ENCODE results near the gene SVOP. TPM values are rescaled to one million over a fixed set of nuclear protein-coding genes. Genes with fewer than 3 reads are reported as not detected.

The SVOP gene
- total and polyA plus RNA-seq, 11 donors: 0.14 to 5.3 (median 2.2) TPM

GRCh38 chr12:108977360-108977759, 43.5 kb downstream of the SVOP start:
- DNase-seq (peak in 1 of 5 donors; percentile 58), ATAC-seq (peak in 3 of 4 donors; percentile 42 to 70 (median 53))
- Histone ChIP-seq H3K27ac (peak overlapping the region in 2 of 12 donors; percentile 19 to 20), H3K4me3 (no peak overlapping the region), H3K36me3 (no peaks in the 10 kb centered on the region), H3K27me3 (no peaks in the 10 kb centered on the region), H3K9me3 (no peaks in the 10 kb centered on the region), H3K4me1 (peaks cover 0 to 7% (median 0%) of the 10 kb centered on the region in 12 donors)
- WGBS, 4 donors: 23 to 46% (median 37%) methylated on average over 4 of the region's 4 CpGs
- TF ChIP-seq POLR2A (IDR thresholded peaks at IDR 0.05): no peak
- TF ChIP-seq, protein P1, sequence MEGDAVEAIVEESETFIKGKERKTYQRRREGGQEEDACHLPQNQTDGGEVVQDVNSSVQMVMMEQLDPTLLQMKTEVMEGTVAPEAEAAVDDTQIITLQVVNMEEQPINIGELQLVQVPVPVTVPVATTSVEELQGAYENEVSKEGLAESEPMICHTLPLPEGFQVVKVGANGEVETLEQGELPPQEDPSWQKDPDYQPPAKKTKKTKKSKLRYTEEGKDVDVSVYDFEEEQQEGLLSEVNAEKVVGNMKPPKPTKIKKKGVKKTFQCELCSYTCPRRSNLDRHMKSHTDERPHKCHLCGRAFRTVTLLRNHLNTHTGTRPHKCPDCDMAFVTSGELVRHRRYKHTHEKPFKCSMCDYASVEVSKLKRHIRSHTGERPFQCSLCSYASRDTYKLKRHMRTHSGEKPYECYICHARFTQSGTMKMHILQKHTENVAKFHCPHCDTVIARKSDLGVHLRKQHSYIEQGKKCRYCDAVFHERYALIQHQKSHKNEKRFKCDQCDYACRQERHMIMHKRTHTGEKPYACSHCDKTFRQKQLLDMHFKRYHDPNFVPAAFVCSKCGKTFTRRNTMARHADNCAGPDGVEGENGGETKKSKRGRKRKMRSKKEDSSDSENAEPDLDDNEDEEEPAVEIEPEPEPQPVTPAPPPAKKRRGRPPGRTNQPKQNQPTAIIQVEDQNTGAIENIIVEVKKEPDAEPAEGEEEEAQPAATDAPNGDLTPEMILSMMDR (IDR thresholded peaks at IDR 0.05): no peak
- intact Hi-C loops (cut with DNase I): no loop called here

GRCh38 chr12:108975024-108975593, 45.8 kb downstream of the SVOP start:
- TF ChIP-seq POLR2A (IDR thresholded peaks at IDR 0.05): no peak
- TF ChIP-seq, protein P1 (IDR thresholded peaks at IDR 0.05): no peak
- Histone ChIP-seq H3K4me3 (no peak overlapping the region), H3K9me3 (no peaks in the 10 kb centered on the region), H3K4me1 (no peaks in the 10 kb centered on the region), H3K36me3 (no peaks in the 10 kb centered on the region), H3K27ac (no peak overlapping the region), H3K27me3 (no peaks in the 10 kb centered on the region)
- 50 to 66% (median 54%) methylated on average over 2 of the region's 2 CpGs for WGBS, 4 donors
- intact Hi-C loops (cut with DNase I): no loop called here
- ATAC-seq: no peak
- no peak for DNase-seq

- no peak overlapping the region for H3K27ac ChIP-seq
- TF ChIP-seq, protein P1 (IDR thresholded peaks at IDR 0.05): no peak
- no peak for TF ChIP-seq POLR2A (IDR thresholded peaks at IDR 0.05)
- no peak for DNase-seq
- no peaks in the 10 kb centered on the region for H3K9me3 ChIP-seq
- no peak for ATAC-seq
- WGBS, 4 donors: 63 to 76% (median 71%) methylated on average over 4 of the region's 4 CpGs
- no peaks in the 10 kb centered on the region for H3K36me3 ChIP-seq
- no peaks in the 10 kb centered on the region for H3K4me1 ChIP-seq
- H3K27me3 ChIP-seq: no peaks in the 10 kb centered on the region
- no peak overlapping the region for H3K4me3 ChIP-seq
- intact Hi-C loops (cut with DNase I): no loop called here
Observed at GRCh38 chr12:108973629-108974152, 47.2 kb downstream of the SVOP start.

GRCh38 chr12:108972358-108972757, 48.5 kb downstream of the SVOP start:
- no peak for TF ChIP-seq POLR2A (IDR thresholded peaks at IDR 0.05)
- TF ChIP-seq, protein P1 (IDR thresholded peaks at IDR 0.05): no peak
- ATAC-seq: no peak
- Histone ChIP-seq H3K27ac (no peak overlapping the region), H3K27me3 (no peaks in the 10 kb centered on the region), H3K36me3 (no peaks in the 10 kb centered on the region), H3K9me3 (no peaks in the 10 kb centered on the region), H3K4me1 (no peaks in the 10 kb centered on the region), H3K4me3 (no peak overlapping the region)
- WGBS, 4 donors: 58 to 77% (median 63%) methylated on average over 9 of the region's 9 CpGs
- no peak for DNase-seq
- intact Hi-C loops (cut with DNase I): no loop called here
